SHP77 treated with DMSO at 0.1 percent for 48 hours (cell line): Measurements from ENCODE around the gene UPK2.
"Not testable (repeated sequence)": the region's sequence is repeated elsewhere in the genome, so short reads cannot be mapped to it uniquely, and the experiment has no call there.

Experiments used
- DNase-seq: peaks from one replicate; lab custom pipeline; 2025; lab: John Stamatoyannopoulos, UW

Gene UPK2

DNA sequence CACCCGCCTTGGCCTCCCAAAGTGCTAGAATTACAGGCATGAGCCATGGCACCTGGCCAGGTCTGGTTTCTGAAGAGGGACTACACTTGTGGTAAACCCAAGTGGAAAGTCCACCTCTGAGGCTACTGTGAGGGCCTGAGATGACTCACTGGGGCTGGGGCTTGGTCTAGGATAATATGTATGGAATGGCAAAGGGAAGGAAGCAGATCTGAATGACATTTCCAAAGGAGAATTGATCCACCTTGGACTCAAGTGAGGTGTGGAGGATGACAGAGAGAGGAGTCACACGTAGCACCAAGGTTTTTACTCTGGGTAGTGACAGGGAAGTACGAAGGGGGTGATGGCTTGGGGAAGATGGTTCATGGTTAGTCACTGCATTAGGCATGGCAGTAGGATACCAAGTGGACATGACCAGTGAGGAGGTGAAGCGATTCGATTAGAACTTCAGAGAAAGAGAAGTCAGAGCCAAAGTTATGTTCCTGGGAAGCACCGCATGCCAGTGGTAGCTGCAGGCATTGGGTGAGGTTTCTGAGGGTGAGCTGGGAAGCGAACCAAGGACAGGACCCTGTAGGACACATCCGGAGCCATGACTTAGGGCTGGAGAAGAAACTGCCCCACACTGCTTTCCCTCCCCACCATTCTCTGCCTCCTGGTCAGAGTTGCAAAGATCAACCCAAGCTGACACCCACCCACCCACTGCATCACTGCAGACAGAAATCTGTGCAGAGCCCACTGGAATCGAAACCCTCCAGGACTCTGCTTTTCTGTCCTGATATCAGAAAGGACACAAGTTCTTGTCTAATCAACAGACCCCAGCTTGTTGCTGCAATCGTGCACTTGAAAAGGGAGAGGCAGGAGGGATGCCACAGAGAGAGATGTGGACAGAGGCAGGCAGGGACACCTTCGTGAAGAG lies 17.4 kb upstream of the UPK2 start:
- DNase-seq = no peak

DNA sequence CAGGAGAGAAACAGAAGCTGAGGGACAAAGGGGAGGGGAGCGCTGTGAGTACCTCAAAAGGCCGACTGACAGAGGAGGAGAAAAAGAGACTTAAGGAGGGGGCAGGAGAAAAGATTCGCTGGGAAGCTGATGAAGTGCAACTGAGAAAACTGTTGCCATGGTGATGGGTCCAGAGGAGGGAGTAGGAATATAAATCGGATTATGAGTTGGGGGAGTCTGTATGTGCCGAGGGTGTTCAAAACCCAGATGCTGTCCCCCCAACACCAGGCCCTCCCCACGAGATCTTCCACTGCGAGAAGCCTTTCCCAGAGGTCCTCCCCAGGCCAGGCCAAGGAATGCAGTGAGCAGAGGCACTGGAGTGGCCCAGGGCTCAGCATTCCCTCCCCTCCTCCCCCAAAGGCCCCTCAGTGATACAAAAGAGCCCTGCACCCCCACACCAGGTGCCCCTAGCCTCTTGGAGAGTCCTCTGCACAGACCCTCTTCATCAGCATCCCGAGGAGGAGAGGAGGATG lies 16.6 kb upstream of the UPK2 start:
- DNase-seq = no peak

DNA sequence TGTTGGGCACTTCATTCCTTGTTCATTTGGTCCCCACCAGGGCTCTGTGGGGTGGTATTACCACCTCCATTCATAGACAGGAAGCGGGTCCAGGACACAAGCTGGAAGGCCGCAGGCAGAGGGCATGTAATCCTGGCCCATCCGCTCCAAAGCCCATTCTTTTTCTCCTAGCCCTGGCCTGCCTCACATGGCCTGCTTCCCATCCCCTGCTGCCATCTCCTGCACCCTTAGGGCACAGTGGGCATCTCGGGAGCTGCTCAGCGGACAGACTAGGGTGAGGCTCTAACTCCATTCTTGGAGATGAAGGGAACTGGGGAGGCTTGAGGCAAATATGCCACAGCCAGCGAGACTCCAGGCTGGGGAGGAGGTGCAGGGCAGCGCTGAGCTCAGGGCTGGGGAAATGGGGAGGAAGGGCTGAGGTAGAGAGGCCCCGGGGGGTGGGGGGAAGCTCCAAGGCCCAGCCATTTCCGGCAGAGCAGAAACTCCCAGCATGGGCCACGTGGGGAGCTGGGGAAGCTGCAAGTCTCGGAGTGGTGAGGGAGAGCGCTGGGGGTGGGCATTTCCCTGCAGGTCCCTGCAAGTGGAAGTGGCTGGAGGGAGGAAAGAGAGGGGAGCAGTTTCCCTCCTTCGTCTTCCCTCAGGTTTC lies 16.0 kb upstream of the UPK2 start:
- no peak for DNase-seq

DNA sequence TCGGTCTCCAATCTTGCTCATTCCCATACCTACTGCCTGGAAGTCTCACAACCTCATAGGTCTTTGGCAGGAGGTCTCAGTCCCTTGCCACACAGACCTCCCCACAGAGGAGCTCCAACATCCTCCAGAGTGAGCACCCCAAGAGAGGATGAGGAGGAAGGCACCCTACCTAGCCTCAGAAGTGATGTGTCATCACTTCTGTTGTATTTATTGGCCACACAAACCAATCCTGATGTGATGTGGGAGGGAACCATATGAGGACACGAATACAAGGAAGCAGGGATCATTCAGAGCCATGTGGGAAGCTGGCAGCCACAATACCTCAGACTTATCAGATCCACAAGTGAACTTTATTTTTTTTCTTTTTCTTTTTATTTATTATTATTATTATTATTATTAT lies 9.0 kb upstream of the UPK2 start:
- no peak for DNase-seq

DNA sequence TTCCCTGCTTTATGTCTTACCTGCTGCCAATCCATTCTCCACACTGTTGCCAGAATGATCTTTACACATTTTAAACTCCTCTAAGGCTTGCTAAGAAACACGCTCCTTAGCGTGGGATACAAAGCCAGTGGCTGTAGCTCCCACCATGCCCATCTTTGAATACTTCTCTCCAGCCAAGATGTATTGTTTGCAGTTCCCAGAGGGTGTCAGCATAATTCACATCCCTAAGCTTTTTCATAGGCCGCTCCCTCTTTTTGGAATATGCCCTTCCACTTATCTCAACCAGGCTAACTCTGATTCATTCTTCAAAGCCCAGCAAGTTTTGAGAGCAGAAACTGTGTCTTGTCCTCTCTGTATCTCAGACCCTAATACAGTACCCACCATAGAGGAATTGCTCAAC lies 8.1 kb upstream of the UPK2 start:
- DNase-seq = no peak

DNA sequence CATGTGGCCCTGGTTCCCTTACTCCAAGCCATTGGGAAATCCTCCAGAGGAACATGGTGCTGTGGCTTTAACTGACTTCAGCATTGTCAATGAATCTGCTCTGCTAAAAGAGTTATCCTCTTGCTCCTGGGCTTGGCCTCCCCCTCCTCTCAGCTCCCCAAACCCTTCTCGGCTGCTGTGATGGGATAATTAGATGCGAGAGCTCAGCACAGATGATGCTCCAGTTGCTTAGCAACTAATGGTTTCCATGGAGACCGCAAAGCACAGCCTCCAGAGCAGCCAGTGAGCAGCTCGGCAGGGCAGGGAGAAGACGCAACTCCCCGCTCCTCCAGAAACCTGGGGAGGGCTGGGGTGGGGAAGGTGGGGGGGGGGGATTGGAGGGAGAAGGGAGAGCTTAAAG lies 2.8 kb upstream of the UPK2 start:
- DNase-seq = no peak

DNA sequence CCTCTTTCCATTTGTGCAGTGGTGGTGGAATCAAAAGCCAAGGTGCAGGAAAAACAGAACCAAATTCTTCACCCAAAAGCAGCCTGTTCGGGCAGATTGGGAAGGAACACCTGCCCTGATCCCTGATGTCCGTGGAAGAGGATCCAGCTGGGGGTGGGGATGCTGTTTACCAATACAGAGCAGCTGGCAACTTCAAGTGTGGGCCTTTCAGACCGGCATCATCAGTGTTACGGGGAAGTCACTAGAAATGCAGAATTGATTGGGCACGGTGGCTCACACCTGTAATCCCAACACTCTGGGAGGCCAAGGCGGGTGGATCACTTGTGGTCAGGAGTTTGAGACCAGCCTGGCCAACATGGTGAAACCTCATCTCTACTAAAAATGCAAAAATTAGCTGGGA lies 2.1 kb upstream of the UPK2 start:
- DNase-seq = not testable (repeated sequence)

DNA sequence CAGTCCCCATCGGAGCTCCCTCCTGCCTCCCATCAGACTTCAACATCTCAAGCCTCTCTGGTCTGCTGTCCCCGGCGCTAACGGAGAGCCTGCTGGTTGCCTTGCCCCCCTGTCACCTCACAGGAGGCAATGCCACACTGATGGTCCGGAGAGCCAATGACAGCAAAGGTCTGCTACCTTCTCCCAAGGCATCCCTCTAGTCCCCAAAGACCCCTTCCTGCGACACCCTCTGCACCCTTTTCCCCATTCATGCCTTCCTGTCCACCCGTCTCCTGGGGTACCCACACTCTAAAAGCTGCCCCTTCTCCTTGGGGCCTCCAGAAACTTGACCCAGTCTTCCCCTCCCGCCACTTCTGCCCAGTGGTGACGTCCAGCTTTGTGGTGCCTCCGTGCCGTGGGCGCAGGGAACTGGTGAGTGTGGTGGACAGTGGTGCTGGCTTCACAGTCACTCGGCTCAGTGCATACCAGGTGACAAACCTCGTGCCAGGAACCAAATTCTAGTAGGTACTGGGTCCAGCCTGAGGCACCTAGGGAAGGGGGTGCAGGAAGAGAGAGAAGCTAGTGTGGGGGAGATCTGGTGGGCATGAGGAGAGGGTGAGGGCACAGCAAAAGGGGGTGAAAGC lies 860 bp downstream of the UPK2 start:
- DNase-seq = no peak

DNA sequence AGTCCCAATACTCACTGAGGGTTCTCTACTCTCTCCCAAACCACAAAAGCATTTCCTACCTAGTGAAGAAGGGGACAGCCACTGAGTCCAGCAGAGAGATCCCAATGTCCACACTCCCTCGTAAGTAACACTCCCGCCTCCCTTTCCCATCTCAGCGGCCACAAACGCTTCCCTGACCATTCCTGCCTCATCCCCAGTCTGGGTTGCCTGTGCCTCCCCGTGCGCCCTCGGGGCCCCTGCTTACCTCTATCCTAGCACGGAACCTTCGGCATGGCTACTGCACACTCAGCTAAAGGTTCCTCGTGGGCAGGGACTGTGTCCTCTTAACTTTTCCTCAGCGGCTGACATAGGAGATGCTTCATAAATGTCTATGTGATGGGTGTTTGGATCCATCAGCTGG lies 1.5 kb downstream of the UPK2 start:
- no peak for DNase-seq

DNA sequence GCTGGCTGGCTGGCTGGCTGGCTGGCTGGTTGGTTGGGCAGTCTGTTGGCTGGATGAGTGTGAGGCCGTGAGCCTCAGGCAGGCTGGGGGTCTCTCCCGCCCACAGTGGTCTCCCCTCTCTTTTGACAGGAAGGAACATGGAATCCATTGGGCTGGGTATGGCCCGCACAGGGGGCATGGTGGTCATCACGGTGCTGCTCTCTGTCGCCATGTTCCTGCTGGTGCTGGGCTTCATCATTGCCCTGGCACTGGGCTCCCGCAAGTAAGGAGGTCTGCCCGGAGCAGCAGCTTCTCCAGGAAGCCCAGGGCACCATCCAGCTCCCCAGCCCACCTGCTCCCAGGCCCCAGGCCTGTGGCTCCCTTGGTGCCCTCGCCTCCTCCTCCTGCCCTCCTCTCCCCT lies 1.9 kb downstream of the UPK2 start:
- no peak for DNase-seq

DNA sequence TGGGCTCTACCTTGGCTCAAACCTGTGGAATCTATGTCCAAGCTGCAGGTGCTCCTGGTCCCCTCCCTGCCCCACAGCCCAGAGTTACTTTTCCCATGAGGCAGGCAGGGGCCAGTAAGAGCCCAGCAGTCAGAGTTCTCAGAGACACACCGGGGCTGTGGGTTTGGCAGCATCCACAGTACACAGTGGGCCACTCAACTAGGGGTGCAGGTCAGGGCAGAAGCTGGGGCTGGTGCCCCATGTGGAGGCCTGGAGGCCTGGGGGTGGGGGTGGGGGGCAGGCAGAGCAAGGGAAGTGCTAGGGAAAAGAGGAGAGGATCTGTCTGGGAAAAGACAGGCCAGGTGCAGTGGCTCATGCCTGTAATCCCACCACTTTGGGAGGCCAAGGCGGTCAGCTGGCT lies 2.5 kb downstream of the UPK2 start:
- DNase-seq = no peak

DNA sequence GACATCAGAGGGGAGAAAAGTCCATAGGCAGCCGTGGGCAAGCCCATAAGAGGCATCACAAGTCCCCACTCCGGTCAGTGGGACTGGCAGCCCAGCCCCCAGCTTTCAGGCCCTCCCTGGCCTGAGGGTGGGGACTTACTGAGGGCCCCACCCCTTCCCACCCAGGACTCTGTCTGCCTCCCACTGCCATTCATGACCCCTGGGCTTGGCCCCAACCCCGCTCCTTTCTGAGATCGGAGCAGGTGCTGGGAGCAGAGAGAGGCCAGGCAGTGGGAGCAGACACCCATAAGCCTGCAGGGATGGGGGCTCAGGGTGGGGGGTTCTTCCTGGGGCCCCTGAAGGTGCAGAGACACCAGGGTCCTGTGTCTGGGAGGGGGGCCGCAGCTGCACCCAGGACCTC lies 5.1 kb downstream of the UPK2 start:
- no peak for DNase-seq

DNA sequence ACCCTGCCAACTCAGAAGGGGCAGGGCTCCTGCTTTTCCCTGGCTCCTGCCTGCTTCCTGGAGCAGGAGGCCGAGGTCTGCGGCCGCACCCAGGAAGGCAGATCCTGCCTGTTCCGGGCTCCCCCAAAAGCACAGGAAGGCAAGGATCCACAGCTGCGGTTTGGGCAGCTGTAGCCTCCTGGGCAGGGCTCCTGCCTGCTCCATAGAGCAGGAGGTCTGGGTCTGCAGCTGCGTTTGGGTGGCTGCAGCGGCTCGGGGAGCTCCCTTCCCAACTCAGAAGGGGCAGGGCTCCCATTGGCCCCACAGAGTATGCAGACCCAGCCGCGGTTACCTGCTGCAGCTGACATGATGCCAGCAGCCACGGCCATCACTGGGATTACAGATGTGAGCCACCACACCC lies 5.5 kb downstream of the UPK2 start:
- DNase-seq = no peak

DNA sequence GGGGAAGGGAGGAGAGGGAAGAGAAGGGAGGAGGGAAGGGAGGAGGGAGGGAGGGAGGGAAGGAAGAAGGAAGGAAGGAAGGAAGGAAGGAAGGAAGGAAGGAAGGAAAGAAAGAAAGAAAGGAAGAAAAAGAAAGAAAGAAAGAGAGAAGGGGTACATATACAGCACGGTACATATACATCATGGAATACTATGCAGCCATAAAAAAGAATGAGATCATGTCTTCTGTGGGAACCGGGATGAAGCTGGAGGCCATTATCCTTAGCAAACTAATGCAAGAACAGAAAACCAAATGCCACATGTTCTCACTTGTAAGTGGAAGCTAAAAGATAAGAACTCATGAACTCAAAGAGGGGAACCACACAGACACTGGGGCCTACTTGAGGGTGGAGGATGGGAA lies 13.4 kb downstream of the UPK2 start:
- DNase-seq = not testable (repeated sequence)

DNA sequence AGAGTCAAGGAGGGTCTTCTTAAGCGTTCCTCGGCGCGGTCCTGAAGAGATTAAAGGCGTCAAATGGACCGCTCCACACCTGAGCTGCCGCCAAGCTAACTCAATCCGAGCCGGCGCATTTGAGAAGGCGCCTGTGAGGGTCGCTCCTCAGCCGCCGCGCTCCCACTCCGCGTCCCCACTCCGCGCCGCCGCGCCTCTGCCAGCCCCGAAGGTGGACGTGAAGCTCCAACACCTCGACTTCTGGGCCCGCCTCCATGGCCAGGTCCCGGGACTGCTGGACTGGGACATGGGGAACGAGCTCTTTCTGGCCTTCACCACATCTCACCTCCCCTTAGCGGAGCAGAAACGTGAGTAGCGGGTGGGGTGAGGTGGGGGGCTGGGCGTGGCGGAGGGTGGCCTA lies 15.5 kb downstream of the UPK2 start, which contains the start of gene FOXR1:
TSS of gene FOXR1 (plus strand) at position 116 of the 400 bp plus-strand sequence. CDS start at position 287, 171 bp downstream.
- no peak for DNase-seq

DNA sequence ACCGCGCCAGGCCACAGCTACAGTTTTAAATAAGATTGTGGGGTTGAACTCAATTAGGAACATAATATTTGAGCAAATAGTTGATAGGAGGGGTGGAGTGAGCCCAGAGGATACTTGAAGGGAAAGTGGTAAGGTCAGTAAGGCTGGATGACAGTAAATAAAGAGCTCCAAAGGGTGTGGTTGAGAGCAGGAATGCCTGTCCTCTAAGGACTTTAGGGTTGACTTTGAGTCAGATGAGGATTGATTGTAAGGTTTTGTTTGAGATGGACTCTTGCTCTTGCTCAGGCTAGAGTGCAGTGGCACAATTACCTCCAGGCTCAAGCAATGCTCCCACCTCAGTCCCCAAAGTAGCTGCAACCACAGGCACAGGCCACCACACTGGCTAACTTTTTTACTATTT lies 17.9 kb downstream of the UPK2 start:
- DNase-seq = no peak

DNA sequence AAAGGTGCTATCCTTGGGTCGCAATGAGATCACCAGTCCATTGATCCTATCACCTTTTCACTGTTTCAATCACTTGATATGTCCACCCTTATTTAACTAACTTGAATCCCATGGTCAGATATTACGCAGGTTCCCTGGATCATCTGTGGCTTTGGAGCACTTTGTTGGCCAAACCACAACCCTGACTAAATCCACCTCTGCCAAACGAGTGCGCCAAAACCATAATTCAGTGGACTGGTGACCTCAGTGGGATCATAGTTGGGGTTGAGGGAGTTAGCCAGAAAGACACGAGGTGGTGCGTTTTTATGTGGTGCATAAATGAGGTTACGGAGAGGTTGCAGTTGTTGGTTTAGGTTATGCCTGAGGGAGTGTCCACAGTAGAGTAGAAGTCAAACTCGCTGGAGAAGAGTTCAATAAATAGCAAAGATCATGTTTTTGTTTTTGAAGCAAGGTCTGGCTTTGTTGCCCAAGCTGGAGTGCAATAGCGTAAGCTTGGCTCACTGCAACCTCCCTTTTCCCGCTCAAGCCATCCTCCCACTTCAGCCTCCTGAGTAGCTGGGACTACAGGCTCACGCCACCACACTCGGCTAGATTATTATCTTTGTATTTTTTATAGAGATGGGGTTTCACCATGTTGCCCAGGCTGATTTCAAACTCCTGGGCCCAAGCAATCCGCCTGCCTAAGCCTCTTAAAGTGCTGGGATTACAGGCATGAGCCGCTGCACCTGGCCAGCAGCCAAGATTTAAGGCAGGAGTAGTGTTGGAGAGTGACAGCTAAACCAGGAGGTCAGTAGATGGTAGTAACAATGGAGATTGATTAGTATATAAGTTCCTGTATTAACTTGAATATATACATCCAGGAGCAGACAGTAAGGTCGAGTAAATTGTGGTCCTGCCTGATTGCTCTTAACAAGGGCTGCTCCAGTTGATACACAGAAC lies 19.9 kb downstream of the UPK2 start:
- no peak for DNase-seq

DNA sequence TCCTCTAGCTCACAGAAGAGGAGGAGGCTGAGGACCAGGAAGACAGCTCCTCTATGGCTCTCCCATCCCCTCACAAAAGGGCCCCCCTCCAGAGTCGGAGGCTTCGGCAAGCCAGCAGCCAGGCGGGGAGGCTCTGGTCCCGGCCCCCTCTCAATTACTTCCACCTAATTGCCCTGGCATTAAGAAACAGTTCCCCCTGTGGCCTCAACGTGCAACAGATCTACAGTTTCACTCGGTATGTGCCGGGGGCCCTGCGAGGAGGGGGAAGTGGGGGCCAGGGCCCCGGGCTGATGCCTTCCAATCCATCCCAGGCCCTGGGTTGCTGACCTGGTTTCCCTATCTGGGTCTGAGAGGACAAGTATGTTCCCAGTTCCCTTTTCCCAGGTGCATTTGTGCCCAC lies 23.3 kb downstream of the UPK2 start:
- no peak for DNase-seq

DNA sequence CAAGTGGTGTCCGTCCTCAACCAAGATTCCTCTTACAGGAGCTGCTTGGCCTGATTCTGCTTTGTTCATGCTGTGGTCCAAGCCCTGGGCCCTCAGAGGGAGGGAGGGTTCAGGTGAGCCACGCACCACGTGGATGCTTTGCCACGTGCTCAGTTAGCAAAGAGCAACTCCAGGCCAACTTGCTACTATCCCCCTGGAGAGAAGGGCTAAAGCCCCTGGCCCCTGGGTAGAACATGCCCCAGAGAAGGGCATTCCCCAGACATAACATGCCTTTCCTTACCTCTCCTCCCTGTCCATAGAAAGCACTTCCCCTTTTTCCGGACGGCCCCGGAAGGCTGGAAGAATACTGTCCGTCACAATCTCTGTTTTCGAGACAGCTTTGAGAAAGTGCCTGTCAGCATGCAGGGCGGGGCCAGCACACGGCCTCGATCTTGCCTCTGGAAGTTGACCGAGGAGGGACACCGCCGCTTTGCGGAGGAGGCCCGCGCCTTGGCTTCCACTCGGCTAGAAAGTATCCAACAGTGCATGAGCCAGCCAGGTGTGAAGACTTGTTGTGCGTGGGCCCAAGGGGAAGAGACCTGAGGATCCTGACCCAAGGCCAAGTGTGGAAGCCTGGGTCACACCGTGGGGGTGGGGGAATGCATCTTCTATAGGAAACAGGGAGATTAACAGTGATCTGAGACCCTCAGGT lies 24.2 kb downstream of the UPK2 start:
- DNase-seq = no peak

DNA sequence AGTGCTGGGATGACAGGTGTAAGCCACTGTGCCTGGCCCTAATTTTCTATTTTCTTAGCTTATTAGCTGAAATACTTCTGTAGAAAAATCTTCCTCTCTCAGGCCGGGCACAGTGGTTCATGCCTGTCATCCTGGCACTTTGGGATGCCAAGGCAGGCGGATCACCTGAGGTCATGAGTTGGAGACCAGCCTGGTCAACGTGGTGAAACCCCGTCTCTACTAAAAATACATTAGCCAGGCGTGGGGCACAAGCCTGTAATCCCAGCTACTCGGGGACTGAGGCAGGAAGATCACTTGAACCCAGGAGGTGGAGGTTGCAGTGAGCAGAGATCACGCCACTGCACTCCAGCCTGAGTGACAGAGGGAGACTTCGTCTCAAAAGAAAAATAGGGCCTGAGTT lies 28.2 kb downstream of the UPK2 start:
- not testable (repeated sequence) for DNase-seq

DNA sequence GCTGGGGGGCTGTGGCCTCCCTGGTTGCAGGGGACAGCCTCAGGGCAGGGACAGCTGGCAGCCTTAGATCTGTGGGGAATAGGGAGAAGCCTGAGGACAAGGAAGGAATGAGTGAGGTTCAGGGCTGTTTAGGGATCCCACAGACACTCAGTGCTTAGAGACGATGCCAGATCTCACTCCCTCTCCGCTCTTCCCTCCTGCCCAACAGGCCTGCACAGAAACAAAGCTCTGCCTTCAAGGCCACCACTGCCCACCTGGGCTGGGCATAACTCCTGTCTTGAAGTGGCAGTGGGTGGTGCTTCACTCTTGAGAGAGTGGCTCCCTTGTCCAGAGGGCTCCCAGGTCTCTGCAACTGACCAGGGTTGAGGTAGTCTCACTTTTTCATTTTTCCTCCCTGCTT lies 28.7 kb downstream of the UPK2 start:
- no peak for DNase-seq
